ENCODE measurements around the gene XPO6.

XPO6 gene

DNA sequence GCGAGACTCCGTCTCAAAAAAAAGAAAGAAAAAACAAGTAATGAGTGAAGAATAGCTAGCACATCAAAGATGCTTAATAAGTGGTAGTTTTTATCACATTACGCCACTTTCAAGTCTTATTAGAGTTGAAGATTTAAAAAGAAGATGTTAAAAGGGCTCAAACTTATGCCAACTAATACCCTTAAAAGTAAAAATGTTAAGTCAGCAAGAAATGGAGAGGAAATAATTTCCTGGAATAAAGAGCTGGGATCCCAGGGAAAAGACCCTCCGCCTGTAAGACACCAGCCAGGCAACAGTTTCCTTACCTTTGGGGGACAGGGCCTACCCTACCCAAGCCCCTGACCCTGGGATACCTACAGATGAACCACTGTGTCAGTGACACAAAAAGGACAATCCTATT lies 3.6 kb downstream of the XPO6 start:
- DNase-seq (ENCODE audit: low read depth), result no peak

DNA sequence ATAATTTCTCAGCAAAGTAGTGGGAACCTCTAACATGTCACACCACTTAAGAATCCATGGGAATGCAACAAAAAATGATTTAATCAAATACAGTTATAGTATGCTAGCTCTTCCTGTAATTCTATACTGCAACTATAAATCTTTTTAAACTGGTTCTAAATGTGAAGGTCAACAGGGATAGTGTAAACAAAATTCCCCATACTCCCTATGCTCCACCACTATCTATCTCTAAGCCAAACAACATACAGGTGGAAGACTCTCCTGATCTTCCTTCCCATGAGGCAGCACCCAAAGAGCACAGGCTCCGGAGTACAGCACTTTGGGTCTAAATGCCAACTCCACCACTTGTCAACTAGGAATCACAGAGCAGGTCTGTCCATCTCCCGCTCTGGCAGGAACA lies 4.4 kb downstream of the XPO6 start:
- no peak for DNase-seq (ENCODE audit: low read depth)

DNA sequence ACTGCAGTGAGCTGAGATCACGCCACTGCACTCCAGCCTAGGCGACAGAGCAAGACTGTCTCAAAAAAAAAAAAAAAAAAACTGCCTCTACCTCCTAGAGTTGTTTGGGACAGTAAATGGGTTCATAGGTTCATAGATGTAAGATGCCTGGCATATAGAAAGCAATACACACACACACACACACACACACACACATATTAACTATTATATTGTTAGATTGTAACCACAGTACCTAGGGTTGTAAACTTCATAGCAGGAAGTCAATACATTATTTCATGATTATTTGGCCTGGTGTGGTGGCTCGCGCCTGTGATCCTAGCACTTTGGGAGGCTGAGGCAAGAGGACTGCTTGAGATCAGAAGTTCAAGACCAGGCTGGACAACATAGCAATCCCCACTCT lies 5.8 kb downstream of the XPO6 start:
- DNase-seq (ENCODE audit: low read depth), result no peak

DNA sequence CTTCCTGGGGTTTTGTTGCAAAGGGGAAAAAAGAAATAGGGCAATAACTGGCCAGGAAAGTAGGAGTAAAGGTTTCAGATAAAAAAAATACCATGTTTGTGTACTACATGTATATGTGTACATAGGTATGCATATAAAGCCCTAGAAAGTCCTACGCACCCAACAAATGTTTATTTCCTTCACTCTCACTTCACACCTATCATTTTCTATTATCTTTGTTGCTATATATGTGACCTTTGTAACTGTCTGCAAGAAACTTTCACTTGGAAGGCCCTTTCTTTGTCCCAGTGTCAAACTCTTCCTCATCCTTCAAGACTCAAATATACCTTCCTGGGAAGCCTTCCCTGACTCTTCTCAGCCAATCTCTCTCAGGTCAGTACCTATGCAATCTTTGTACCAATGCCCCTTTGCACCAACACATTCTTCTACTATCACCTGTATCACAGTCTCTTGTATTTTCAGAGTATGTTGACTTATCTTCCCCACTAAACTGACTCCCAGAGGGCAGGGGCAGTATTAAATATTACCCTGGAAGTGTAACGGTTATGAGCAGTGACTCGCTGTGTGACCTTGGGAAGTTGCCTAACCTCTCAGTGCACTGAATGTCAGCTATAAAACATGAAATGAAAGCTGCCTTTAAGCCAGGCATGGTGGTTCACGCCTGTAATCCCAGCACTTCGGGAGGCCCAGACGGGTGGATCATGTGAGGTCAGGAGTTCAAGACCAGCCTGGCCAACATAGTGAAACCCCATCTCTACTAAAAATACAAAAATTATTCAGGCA lies 6.5 kb downstream of the XPO6 start:
- no peak for DNase-seq (ENCODE audit: low read depth)

DNA sequence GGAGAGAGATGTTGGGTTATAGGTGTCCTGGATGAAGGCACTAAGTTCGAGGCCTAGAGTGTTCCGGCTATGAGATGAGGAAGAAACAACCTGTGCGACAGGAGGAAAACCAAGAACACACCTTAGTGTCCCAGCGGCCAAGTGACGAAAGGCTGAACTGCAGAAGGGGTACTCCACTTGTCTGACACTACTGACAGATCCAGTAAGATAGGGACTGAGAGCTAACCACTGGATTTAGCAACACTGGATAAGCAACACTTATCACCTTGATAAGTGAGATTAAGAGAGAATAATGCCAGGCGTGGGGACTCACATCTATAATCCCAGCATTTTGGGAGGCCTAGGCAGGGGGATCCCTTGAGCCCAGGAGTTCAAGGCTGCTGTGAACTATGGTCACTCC lies 7.1 kb downstream of the XPO6 start:
- no peak for DNase-seq (ENCODE audit: low read depth)

DNA sequence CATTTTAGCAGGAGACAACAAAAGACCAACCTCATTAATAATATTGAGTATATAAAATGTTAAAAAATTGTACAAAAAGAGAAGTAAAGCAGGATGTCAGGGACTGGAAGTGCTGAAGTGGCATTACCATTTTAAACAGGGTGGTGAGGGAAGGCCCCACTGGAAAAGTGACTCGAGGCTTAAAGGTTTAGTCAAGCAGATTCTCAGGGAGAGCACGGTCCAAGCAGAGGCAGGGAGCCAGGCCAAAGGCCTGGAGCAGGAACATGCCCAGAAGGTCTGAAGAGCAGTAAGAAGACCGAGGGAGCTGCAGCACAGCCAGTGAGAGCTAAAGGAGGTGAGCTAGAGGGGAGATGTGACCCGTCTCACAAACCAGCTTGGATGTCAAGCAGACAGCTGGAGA lies 7.6 kb downstream of the XPO6 start:
- no peak for DNase-seq (ENCODE audit: low read depth)

DNA sequence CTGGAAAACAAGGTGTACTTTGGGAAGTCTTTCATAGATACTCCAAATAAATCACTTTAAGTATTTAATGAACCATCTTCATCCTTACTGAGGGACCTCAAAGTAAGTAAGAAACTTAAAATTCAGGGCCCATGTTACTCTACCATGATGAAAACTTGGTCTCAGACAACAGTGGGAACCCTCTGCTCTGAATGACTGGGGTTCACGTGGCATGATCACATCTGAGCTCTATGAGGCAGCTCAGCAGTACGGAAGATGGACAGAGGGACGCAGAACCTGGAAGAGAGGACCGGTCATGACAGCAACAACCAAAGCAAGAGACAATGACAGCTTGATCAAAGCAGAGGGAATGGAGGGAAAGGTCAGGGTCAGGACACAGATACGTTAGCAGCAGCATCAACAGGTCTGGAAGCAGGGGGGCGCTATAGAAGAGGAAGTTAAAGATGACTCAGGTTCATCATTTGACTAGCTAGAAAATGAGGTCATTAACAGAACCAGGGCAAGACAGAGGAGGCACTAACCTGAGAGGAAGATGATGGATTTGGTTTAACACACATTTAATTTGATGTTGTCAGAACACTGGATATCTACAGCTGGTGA lies 9.5 kb downstream of the XPO6 start:
- DNase-seq (ENCODE audit: low read depth), result no peak

DNA sequence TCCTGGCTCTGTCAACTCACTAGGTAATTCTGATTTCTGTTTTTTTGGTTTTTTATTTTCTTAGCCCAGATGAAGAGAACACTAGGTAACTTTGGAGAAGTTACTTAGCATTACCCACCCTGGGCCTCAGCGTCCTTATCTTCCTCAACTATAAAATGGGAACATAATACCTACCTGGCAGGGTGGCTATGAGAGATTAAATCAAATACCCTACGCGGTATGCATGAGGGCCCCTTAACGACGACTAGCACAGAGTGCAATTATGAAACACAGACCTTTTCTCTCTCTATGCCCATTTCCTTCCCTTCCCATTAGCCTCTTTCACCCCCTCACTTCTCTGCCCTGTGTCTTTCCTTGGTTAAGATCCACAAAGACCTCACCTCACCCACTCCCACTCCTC lies 11.1 kb downstream of the XPO6 start:
- no peak for DNase-seq (ENCODE audit: low read depth)

DNA sequence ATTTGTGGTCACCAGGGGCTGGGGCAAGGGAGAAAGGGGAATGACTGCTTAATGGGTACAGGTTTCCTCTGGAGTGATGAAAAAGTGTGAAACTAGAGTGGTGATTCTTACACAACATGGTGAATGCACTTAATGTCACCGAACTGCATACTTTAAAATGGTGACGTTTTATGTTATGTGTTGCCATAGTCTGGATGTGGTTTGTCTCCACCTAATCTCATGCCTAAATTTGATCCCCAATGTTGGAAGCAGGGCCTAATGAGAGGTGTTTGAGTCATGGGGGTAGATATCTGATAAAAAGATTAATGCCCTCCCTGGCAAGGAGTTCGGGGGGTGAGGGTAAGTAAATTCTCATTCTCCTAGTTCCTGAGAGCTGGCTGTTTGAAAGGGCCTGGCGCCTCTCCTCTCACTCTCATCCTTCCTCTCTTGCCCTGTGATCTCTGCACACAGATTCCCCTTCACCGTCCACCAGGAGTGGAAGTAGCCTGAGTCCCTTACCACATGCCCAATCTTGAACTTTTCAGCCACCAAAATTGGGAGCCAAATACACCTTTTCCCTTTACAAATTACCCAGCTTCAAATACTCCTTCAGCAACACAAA lies 15.3 kb downstream of the XPO6 start:
- no peak for DNase-seq (ENCODE audit: low read depth)

DNA sequence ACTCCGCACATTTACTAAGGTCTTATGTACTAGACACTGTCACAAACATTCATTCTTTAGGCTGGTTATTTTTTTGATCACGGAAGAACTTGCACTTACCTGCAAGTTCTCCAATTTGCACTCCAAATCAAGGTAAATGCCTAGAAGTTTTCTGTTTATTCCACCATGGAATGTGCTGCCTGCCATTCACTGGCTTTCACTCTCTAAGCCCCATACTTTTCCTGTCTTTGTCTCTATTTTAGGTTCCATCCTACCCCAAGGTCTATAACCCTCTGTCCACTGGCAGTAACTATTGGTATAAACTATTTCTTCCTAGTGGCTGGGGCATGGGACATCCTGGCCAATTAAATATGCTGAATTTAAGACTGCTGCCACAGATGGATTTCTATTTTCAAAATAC lies 15.9 kb downstream of the XPO6 start:
- no peak for DNase-seq (ENCODE audit: low read depth)

DNA sequence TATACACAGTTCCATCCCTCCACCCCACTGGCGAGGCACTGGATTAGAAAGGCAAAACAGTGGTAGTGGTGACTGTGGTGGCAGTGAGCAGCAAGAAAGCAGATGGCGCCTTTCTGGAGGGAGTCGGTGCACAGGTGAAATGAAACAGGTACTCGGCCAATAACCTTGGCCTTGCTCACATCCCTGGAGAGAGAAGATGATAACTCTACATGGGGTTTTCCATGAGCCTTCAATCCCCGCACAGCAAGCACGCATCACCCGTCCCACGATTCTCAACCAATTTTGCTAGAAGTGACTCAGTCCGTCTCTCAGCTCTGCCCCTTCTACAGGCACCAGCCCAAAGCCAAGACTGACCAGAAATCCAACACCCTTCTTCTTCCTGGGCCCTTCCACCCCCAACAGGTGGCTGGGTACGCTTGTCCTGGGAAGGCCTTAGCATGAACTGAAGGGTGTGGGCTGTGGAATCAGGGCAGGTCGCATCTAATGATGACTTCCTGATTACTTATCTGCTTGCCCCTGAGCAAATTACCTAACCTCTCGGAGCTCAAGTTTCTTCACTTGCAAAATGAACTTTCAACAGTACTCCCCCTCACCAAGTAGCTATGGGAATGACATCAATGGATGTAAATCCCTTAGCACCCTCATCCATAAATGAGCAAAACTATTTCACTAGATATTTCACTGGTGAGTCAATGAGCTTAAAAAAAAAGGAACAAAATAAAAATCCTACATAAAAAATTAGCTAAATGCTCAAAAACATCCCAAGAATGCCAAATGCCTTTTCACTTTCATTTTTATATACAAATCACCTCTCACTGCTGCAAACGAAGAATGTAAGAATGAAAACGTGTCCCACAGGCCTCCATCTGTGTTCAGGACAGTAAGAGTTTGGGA lies 18.0 kb downstream of the XPO6 start:
- no peak for DNase-seq (ENCODE audit: low read depth)

DNA sequence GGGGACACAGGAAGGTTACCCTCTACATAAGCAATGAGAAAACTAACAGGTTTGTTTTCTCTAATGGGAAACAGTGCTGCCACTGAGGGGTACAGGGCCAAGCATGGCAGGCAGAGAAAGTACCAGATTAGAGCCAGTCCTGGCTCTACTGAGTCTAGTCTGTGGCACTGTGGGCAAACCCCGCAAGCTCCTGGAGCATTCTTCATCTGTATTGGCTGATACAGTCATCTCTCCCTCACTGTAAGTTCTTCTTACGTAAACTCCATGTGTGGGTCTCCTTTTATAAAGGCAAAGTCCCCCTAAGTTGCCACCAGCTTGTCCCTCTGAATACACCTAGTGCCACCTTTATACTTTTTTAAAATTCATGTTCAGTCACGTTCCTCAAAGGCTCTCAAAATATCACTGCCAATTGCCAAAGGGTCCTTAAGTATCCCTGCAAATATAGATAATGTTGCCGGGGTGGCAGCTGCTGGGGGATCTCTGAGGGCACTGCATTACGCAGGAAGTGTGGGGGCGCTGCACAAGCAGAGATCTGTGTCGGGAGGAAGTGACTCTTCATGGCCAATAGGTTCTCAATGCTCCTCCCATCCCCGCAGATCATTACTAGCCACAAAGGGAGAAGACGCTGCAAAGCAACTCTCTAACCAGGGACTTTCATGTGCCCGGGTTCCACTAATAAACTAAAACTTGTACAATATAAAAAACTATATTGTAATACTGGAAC lies 18.8 kb downstream of the XPO6 start:
- DNase-seq (ENCODE audit: low read depth), result peak; percentile 70

DNA sequence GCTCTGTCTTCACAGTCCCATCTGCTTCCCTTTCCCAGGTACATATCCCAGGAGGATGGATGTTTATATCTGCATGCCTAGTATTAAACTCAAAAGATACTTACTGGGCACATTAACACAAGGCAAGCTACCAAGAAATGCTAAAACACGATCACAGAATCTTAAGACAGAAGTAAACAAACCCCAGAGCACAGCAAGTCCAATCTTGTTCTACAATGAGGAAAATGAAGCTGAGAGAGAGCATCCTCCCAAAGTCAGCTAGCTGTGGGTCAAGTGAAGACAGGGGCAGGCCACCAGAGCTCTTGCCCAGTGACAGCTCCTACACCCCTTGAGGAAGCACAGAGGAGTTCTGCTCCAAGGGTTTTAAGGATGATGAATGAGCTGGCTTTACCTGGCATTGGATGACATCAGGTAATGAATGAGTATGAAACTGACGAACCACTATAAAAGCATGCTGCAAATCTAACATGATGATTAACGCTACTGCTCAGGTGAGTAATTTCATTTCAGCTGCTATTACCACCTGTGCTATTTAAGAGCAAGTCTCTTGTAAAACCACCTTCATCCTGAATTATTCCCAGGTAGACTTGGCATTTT lies 20.3 kb downstream of the XPO6 start:
- no peak for DNase-seq (ENCODE audit: low read depth)

DNA sequence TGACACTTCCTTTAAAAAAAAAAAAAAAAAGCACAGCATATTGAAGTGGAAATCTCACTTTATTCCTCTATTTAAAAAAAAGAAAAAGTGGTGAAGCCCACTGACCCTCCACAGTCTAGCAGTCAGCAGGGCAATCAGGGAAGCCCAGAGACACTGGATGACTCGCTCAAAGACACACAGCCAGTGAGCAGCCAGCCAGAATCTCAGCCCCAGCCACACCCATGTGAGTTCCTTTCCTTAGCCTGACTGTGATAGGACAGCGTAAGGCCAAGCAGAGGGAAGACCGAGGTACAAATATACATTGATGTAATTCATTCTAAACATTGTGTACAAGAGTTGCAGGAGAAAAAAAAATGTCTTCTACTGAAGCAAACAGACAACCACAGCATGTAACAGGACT lies 22.5 kb downstream of the XPO6 start:
- DNase-seq (ENCODE audit: low read depth), result no peak

DNA sequence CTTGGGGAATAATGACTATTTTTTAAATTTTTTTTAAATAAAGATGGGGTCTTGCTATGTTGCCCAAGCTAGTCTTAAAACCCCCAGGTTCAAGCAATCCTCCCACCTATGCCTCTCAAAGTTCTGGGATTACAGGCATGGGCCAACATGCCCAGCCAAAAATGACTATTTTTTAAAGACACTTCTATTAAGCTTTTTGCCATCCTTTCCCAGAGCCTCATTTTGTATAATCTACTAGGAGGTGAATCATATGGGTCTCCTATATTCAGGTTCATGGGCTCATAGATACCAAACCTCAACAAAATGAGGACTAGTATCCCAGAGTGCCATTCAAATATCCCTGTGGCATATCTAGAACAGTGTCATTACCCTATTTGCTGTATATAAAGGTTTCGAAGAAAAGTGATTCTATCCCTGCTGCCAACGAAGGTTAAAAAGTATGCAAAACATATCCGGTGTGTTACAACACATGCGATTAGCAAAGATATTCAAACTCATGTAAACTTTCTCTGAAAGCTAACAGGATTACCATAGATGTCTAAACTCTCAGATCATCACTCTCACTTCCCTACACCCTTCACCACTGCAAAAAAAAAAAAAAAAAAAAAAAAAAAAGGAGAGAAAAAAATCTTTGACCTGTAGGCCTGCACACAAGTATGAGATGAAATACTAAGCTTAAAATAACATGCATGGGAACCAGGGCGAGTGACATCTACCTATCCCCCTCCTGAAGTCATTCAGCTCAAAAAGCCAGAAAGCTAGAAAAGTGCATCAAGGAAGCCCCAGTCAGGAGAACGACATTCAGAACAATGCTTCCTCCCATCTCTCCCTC lies 23.5 kb downstream of the XPO6 start:
- no peak for DNase-seq (ENCODE audit: low read depth)

DNA sequence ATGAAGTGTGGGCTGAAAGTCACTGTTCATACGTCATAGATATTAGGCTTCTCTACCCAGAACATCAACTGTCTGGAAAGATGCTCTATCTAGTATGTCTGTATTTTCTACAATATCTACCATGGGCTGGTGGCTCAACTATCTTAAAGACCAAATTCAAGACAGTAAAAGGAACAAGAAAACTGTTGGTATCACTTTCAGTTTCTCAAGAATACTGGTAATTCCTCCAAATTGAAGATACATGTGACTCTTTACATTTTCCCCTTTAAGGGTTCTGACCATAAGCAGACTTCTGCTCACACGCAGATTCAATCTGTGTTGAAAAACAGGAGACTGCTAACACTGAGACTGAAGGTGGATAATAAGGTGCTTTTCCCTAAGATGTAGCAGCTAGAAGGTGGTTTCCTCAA lies 24.2 kb downstream of the XPO6 start:
- no peak for DNase-seq (ENCODE audit: low read depth)

DNA sequence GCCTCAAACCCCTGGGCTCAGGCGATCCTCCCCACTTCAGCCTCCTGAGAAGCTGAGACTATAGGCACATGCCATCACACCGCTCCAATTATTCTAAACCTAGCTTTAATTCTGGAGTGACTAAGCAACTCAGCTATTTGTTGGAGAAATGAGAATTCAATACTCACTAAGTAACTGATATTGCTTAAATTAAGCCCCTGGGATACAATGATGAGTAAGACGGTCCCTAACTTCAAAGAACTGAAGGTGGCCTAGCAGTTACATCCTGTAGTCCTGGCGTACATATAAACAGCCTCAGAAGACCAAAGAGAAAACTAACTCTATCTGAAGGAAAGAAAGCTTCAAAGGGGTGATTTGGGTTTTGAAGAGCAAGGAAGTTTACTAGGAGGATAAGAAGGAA lies 25.0 kb downstream of the XPO6 start:
- no peak for DNase-seq (ENCODE audit: low read depth)

DNA sequence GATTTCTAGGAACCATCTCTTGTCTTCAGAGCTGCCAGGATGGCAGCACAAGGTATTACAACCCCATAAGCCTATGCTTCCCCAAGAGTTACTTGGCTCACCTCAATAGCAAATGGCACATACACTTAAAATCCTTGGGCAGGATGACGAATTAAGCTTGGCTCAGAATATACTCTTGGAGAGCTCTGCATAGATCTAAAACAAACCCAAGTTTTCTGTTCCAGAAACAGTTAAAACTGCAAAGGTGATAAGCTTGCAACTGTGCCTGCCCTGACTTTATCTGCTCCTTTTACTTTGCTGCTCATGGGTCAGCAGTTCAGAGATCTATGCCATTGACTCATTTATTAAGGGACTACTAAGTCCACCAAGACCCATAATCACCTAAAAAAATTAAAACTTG lies 26.1 kb downstream of the XPO6 start:
- no peak for DNase-seq (ENCODE audit: low read depth)

DNA sequence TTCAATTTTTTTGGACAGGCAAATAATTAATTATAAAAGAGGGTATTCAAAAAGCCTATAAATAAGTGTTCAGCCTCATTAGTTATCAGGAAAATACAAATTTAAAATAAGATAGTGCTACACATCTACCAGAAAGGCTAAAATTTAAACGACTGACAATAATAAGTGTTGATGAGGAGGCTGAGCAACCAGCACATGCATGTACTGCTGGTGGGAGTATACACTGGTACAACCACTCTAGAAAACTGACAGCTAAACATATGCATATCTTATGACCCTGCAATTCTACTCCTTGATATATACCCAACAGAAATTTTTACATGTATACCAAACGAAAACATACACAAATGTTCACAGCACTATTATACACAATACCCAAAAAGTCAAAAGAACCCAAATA lies 27.1 kb downstream of the XPO6 start:
- DNase-seq (ENCODE audit: low read depth), result no peak

DNA sequence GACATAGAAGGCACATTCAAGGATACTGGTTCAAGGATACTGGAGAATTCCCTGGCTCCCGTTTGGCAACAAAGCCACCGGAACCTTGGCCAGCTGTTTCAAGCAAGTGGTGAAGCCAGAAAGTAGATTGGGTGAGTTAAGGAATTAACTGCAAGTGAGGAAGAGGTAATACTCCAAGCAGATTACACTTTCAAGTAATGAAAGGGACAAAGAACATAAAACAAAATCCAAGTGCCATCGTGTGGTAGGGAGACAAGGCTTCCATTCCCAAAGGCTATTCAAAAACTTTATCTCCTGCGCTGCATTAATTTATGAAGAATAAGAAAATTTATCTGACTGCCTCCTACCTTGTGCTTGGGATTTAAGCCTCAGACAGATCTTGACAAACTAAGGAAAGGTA lies 27.8 kb downstream of the XPO6 start:
- no peak for DNase-seq (ENCODE audit: low read depth)

DNA sequence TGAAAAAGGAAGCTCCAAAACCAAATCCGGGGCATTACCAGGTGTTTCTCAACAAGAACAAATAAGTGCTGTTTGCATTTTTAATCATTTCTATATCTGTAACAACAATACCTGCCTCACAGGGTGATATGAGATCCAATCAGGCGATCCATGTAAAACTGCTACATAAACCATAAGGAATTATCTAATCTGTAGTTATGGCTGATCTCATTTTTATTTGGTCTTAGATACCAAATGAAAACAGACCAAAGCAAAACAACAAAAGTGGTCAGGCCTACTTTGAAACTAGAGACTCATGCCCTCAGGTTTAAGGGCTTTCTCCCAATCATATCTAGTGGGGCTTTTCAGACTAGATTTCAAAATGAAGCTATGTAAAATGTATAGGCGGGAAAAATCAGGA lies 28.3 kb downstream of the XPO6 start:
- no peak for DNase-seq (ENCODE audit: low read depth)

Measured in stimulated activated CD4-positive, alpha-beta T cell treated with anti-CD3 and anti-CD28 coated beads, Interleukin-2, amount 100 ng/mL, for 4 hours (primary cell).